ENCODE measurements around the gene FREM1. TPM values are rescaled to one million over a fixed set of nuclear protein-coding genes. Genes with fewer than 3 reads are reported as not detected.

FREM1 gene
- total RNA-seq, 1 experiment from 2014 or later: 1.2 TPM

DNA sequence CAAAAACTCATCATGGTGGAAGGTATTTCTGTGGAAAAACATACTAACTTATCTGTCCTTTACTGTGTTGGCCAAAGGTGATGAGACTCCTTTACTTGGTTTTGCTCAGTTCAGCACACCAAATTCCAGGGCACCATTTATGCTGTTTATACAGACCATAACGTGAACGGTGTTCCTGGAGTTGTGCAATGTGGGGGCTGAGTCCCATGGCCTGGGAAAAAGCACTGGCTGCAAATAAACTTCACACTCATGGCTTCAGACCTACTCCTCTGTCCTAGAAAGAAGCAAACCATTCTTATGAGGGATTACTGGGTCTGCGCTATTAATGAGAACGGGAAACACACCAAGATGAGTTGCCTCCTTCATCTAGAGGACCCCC, 10.4 kb downstream of the FREM1 start:
- no peak for DNase-seq
- Histone ChIP-seq H3F3A (ENCODE audit: low read length, unreplicated experiment) (no peaks in the 10 kb centered on the region), H3K27ac (ENCODE audit: low read length) (no peak overlapping the region), H3K9me2 (replicated peaks; ENCODE audit: low read length) (no peaks in the 10 kb centered on the region), H2AFZ (ENCODE audit: low read length) (no peak overlapping the region), H4K20me1 (ENCODE audit: low read length) (no peaks in the 10 kb centered on the region), H3K4me3 (ENCODE audit: low read length) (no peak overlapping the region), H3K9me3 (ENCODE audit: low read length) (no peaks in the 10 kb centered on the region), H3K27me3 (ENCODE audit: low read length) (no peaks in the 10 kb centered on the region), H3K36me3 (ENCODE audit: low read depth, low read length) (no peaks in the 10 kb centered on the region), H3K4me2 (ENCODE audit: low read length) (no peak overlapping the region), H3K9ac (ENCODE audit: low read length) (no peak overlapping the region), H3K79me2 (ENCODE audit: low read length) (no peaks in the 10 kb centered on the region), H3K4me1 (ENCODE audit: insufficient read depth, low read length) (peaks cover 12% of the 10 kb centered on the region)
- intact Hi-C loops (cut with micrococcal nuclease): no loop called here
- CTCF ChIA-PET: no interaction called here
- POLR2A ChIA-PET (ENCODE audit: unreplicated experiment): no interaction called here
- BruUV-seq (replicated peaks): no TSS peak
- TF ChIP-seq, protein P1, sequence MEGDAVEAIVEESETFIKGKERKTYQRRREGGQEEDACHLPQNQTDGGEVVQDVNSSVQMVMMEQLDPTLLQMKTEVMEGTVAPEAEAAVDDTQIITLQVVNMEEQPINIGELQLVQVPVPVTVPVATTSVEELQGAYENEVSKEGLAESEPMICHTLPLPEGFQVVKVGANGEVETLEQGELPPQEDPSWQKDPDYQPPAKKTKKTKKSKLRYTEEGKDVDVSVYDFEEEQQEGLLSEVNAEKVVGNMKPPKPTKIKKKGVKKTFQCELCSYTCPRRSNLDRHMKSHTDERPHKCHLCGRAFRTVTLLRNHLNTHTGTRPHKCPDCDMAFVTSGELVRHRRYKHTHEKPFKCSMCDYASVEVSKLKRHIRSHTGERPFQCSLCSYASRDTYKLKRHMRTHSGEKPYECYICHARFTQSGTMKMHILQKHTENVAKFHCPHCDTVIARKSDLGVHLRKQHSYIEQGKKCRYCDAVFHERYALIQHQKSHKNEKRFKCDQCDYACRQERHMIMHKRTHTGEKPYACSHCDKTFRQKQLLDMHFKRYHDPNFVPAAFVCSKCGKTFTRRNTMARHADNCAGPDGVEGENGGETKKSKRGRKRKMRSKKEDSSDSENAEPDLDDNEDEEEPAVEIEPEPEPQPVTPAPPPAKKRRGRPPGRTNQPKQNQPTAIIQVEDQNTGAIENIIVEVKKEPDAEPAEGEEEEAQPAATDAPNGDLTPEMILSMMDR (conservative IDR thresholded peaks at IDR 0.05; ENCODE audit: low read depth, low read length): no peak
- no peak for ATAC-seq

DNA sequence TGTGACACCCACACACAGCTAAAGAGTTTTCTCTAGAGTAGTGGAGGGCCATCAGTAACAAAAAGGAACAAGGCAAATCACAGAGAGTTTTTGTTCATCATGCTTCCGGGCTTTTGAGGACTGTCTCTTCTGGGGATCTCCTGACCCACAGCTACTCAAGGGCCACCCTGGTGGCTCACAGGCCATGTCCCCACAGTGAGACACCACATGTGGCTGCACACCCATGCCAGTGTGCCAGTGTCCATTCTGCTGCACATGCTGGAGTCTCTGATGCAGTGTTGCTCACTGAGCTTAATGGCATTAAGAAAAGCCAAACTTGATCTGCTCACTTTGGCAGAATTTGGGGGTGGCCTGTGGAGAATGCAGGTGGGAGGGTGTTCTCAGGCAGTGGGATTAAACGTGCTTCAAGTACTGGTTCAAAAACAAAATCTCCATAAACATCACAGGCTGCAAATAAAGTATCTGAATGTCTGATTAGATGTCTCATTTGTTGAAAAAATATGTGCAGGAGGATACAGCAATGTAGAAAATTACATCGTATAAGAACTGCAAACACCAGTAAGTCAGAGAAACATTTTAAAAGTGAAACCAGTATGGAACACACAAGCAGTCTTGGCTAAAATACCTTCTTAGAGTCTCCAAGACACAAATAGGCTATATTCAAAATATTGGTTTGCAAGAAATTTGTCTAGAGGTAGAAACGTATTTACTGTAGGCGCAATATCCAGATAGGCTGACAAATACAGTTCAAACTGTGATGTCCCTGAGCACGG, 11.0 kb downstream of the FREM1 start:
- Histone ChIP-seq H3K27ac (ENCODE audit: low read length) (no peak overlapping the region), H3K9me2 (replicated peaks; ENCODE audit: low read length) (no peaks in the 10 kb centered on the region), H3K4me2 (ENCODE audit: low read length) (no peak overlapping the region), H3K9ac (ENCODE audit: low read length) (no peak overlapping the region), H3K36me3 (ENCODE audit: low read depth, low read length) (no peaks in the 10 kb centered on the region), H3F3A (ENCODE audit: low read length, unreplicated experiment) (no peaks in the 10 kb centered on the region), H4K20me1 (ENCODE audit: low read length) (no peaks in the 10 kb centered on the region), H3K79me2 (ENCODE audit: low read length) (no peaks in the 10 kb centered on the region), H3K27me3 (ENCODE audit: low read length) (no peaks in the 10 kb centered on the region), H2AFZ (ENCODE audit: low read length) (no peak overlapping the region), H3K4me3 (ENCODE audit: low read length) (no peak overlapping the region), H3K9me3 (ENCODE audit: low read length) (no peaks in the 10 kb centered on the region), H3K4me1 (ENCODE audit: insufficient read depth, low read length) (peaks cover 12% of the 10 kb centered on the region)
- no TSS peak for BruUV-seq (replicated peaks)
- TF ChIP-seq, protein P1 (conservative IDR thresholded peaks at IDR 0.05; ENCODE audit: low read depth, low read length): no peak
- TF ChIP-seq EZH2phosphoT487 (IDR thresholded peaks at IDR 0.05; ENCODE audit: borderline replicate concordance, low read length) (no peak), EZH2 (IDR thresholded peaks at IDR 0.05; ENCODE audit: low read length, unreplicated experiment) (no peak)
- ATAC-seq: no peak
- POLR2A ChIA-PET (ENCODE audit: unreplicated experiment): no interaction called here
- CTCF ChIA-PET: no interaction called here
- DNase-seq: no peak
- intact Hi-C loops (cut with micrococcal nuclease): no loop called here

DNA sequence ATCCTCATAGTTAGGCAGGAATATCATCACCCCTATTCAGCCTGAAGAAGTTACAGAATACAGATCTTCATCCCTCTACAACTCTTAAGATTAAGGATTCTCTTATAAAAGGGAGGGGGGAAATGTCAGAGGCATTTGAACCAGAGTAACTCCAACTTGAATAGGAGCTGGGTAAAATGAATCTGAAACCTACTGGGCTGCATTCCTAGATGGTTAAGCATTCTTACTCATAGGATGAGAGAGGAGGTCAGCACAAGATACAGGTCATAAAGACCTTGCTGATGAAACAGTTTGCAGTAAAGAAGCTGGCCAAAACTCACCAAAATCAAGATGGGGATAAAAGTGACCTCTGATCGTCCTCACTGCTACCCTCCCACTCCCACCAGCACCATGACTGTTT, 14.4 kb downstream of the FREM1 start:
- CTCF ChIA-PET: no interaction called here
- Histone ChIP-seq H3K4me3 (ENCODE audit: low read length) (no peak overlapping the region), H3K27me3 (ENCODE audit: low read length) (no peaks in the 10 kb centered on the region), H3K4me1 (ENCODE audit: insufficient read depth, low read length) (peaks cover 12% of the 10 kb centered on the region), H3K4me2 (ENCODE audit: low read length) (peak overlapping the region; percentile 41; the same call in 1 of the 2 replicates), H3K9me2 (replicated peaks; ENCODE audit: low read length) (no peaks in the 10 kb centered on the region), H4K20me1 (ENCODE audit: low read length) (no peaks in the 10 kb centered on the region), H2AFZ (ENCODE audit: low read length) (no peak overlapping the region), H3K9me3 (ENCODE audit: low read length) (no peaks in the 10 kb centered on the region), H3K9ac (ENCODE audit: low read length) (no peak overlapping the region), H3F3A (ENCODE audit: low read length, unreplicated experiment) (no peaks in the 10 kb centered on the region), H3K27ac (ENCODE audit: low read length) (no peak overlapping the region), H3K36me3 (ENCODE audit: low read depth, low read length) (no peaks in the 10 kb centered on the region), H3K79me2 (ENCODE audit: low read length) (no peaks in the 10 kb centered on the region)
- BruUV-seq (replicated peaks): no TSS peak
- intact Hi-C loops (cut with micrococcal nuclease): no loop called here
- ATAC-seq (peak; percentile 50; the same call in 1 of the 2 replicates), DNase-seq (peak; percentile 86)
- POLR2A ChIA-PET (ENCODE audit: unreplicated experiment): no interaction called here
- TF ChIP-seq, protein P1 (conservative IDR thresholded peaks at IDR 0.05; ENCODE audit: low read depth, low read length): no peak

All from PC-3 (cell line).